T-cell (primary cell): ENCODE data around the gene KRTAP10-2. TPM values are rescaled to one million over a fixed set of nuclear protein-coding genes. Genes with fewer than 3 reads are reported as not detected.

ENCODE experiments used
- ATAC-seq, 4 experiments: fragments of 200-7000 bp in 3 of 4; fragments of 150-1000 bp in 1 of 4; cut with Tn5 transposase; replicated peaks in 1 of 4; 1 replicate in 3 of 4; 2 replicates in 1 of 4; pipeline ENCODE4 v1.10.0; 2021; ENCODE audit warnings: moderate library complexity in 3 of 4, mild to moderate bottlenecking in 2 of 4, moderate number of reproducible peaks in 1 of 4
- CTCF ChIA-PET, 2 donors: fragments of 300-600 bp; sonication (Branson Sonifier 250); formaldehyde crosslinking; loops; one replicate each; lab custom pipeline; 2022; ENCODE audit warnings: antibody characterized with exemption in 2 of 2; lab: Charles Lee
- POLR2A ChIA-PET, 2 donors: fragments of 300-600 bp; sonication (Branson Sonifier 250); formaldehyde crosslinking; loops; one replicate each; lab custom pipeline; 2022; ENCODE audit warnings: antibody characterized with exemption in 2 of 2; lab: Charles Lee
- DNase-seq, 35 experiments: peaks; one replicate each; pipeline versions ENCODE4 v3.0.0 to v3.0.0-alpha.2; 2013 to 2023
- H3K27ac ChIP-seq: one replicate; pipeline ENCODE4 v1.5.1; 2013; ENCODE audit warnings: low read length
- H3K27me3 ChIP-seq, 2 experiments: replicated peaks in 1 of 2; 1 replicate in 1 of 2; 2 replicates in 1 of 2; pipeline versions ENCODE4 v1.6.1 to v1.7.0; 2013; ENCODE audit warnings: low read length in 1 of 2, mixed read lengths in 1 of 2; ENCODE audit not compliant: control insufficient read depth in 2 of 2, insufficient read depth in 2 of 2; ENCODE audit errors: extremely low read depth in 1 of 2
- H3K36me3 ChIP-seq, 2 donors: 1 replicate in 1 of 2; 2 replicates in 1 of 2; pipeline versions ENCODE4 v1.6.1 to v1.7.0; 2013; ENCODE audit warnings: low read length in 1 of 2; ENCODE audit not compliant: control insufficient read depth in 2 of 2, insufficient read depth in 1 of 2; ENCODE audit errors: extremely low read depth in 1 of 2
- H3K4me1 ChIP-seq, 2 experiments: 1 replicate in 1 of 2; 2 replicates in 1 of 2; pipeline versions ENCODE4 v1.6.1 to v1.7.0; 2013; ENCODE audit warnings: low read length in 2 of 2, mixed read lengths in 1 of 2; ENCODE audit not compliant: insufficient read depth in 2 of 2, control insufficient read depth in 1 of 2; ENCODE audit errors: extremely low read depth in 1 of 2
- H3K4me3 ChIP-seq, 2 donors: 1 replicate in 1 of 2; 2 replicates in 1 of 2; pipeline versions ENCODE4 v1.5.1 to v1.7.0; 2013; ENCODE audit warnings: mild to moderate bottlenecking in 2 of 2, low read length in 1 of 2, moderate library complexity in 1 of 2; ENCODE audit not compliant: control insufficient read depth in 1 of 2; ENCODE audit errors: extremely low read depth in 1 of 2
- H3K9me3 ChIP-seq: 2 replicates; pipeline ENCODE4 v1.7.0; 2013
- H3K27ac Mint-ChIP-seq, 2 donors: one replicate each; pipeline ENCODE4 v1.8.0; 2020 to 2021; ENCODE audit warnings: mild to moderate bottlenecking in 2 of 2, mixed read lengths in 2 of 2
- H3K27me3 Mint-ChIP-seq, 2 donors: one replicate each; pipeline ENCODE4 v1.8.0; 2021 to 2022; ENCODE audit warnings: mixed read lengths in 2 of 2
- H3K36me3 Mint-ChIP-seq: one replicate; pipeline ENCODE4 v1.8.0; 2021; ENCODE audit warnings: mixed read lengths
- H3K4me1 Mint-ChIP-seq, 3 donors: one replicate each; pipeline ENCODE4 v1.8.0; 2020 to 2022; ENCODE audit warnings: mixed read lengths in 3 of 3, mild to moderate bottlenecking in 1 of 3
- H3K4me3 Mint-ChIP-seq, 3 donors: one replicate each; pipeline ENCODE4 v1.8.0; 2020 to 2022; ENCODE audit warnings: mild to moderate bottlenecking in 3 of 3, mixed read lengths in 3 of 3, moderate library complexity in 3 of 3
- H3K9me3 Mint-ChIP-seq, 3 donors: one replicate each; pipeline ENCODE4 v1.8.0; 2020 to 2022; ENCODE audit warnings: mixed read lengths in 3 of 3
- WGBS: methylation state at CpG from one replicate; pipeline ENCODE4 v1.1.5; 2013; ENCODE audit warnings: missing lambda C conversion rate; ENCODE audit not compliant: insufficient coverage; 5-methylcytosine and 5-hydroxymethylcytosine counted together
- total RNA-seq, 35 experiments: library from RNA in 6 of 35; stranded (reverse) in 6 of 35; fragments of 120-200 nt in 1 of 35; gene quantifications; one replicate each; pipeline versions ENCODE4 v1.2.1 to v1.2.4 and lab custom pipeline; 2013 to 2026

KRTAP10-2 gene
- total RNA-seq, 5 donors from 2014 or later (not counting 1 experiment from before 2014, with no cell fraction given) = not detected

DNA sequence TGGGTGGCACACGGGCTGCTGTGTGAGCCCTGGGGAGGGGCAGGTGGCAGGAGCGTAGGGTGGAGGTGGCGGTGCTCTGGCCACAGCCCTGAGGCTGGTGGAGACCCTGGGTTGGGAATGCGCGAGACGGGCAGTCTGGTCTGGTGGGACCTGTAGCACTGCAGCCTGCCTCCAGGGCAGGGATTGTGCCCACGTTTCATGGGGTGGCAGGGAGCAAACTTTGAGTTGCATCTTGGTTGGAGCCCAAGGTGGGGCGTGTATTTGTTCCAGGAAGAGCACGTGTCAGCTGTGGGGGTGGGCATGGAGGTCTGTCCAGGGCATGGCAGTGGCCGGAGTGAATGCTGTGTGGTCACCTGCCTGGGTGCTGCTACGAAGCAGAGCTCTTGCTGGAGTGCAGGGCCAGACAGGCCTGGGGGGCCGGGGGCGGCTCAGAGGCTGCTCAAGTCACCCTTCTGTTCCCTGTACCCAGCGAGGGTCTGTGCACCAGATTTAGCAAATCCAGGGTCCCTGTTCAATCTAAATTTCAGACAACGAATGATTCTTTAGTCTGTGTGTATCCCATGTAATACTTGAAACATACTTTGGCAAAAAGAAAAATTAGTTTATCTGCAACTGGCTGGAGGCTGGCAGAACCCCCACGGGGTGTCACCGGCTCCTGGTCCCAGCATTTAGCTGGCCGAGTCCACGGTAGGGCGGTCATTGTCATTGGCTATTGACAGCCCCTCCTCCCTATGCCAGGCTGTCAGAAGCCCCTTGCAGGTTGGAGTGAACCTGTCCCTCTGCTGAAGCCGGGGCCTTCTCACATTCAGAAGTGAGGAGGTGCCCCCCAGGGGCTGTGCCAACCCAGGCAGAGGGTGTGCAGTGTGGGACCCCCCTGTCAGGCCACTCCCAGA, 38.6 kb downstream of the KRTAP10-2 start:
- Mint-ChIP-seq H3K9me3 (no peaks in the 10 kb centered on the region), H3K27ac (no peak overlapping the region), H3K4me3 (no peak overlapping the region), H3K4me1 (peaks cover 0 to 6% (median 4%) of the 10 kb centered on the region in 3 donors), H3K27me3 (no peaks in the 10 kb centered on the region), H3K36me3 (no peaks in the 10 kb centered on the region)
- ATAC-seq (no peak), DNase-seq (no peak)
- no peaks in the 10 kb centered on the region for H3K9me3 ChIP-seq
- 84% methylated on average over 14 of the region's 21 CpGs for WGBS
- H3K36me3 ChIP-seq = no peaks in the 10 kb centered on the region
- ChIA-PET CTCF (interaction anchor here (0.6 to 1.2 kb wide), 3 partner anchors 230 to 354 kb away, joined by 3 to 4 read pairs (median 3); no protein-coding TSS in a partner anchor), POLR2A (no interaction called here)
- H3K27ac ChIP-seq = no peak overlapping the region
- H3K4me3 ChIP-seq = no peak overlapping the region
- H3K27me3 ChIP-seq = peaks cover 0 to 23% of the 10 kb centered on the region in 2 experiments
- peaks cover 0 to 16% of the 10 kb centered on the region in 2 experiments for H3K4me1 ChIP-seq

DNA sequence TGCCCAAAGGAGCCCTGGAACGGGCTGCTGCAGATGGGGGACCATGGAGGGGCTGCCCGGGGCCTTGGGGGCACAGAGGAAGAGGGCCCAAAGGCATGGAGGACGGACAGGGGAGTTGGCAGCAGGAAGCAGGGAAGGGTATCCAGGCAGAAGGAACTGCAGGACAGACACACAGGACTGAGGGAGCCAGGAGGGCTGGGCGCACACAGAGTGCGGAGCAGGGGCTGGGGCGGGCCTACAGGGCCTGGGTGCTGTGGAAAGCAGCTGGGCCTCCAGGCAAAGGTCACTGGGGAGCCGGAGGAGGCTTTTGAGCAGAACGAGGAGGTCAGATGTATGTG, 39.4 kb downstream of the KRTAP10-2 start:
- Histone ChIP-seq H3K27ac (no peak overlapping the region), H3K27me3 (peaks cover 0 to 23% of the 10 kb centered on the region in 2 experiments), H3K9me3 (no peaks in the 10 kb centered on the region), H3K4me1 (peaks cover 0 to 16% of the 10 kb centered on the region in 2 experiments), H3K36me3 (no peaks in the 10 kb centered on the region), H3K4me3 (no peak overlapping the region)
- DNase-seq = no peak
- ChIA-PET CTCF (interaction anchor here (0.6 to 2.2 kb wide), 3 partner anchors 231 to 415 kb away, joined by 3 to 12 read pairs (median 4); no protein-coding TSS in a partner anchor), POLR2A (no interaction called here)
- H3K4me1 Mint-ChIP-seq = peaks cover 0 to 6% (median 4%) of the 10 kb centered on the region in 3 donors
- ATAC-seq = no peak
- no peak overlapping the region for H3K4me3 Mint-ChIP-seq
- no peaks in the 10 kb centered on the region for H3K36me3 Mint-ChIP-seq
- 86% methylated on average over 8 of the region's 8 CpGs for WGBS
- peak overlapping the region in 1 of 2 donors; percentile 22 for H3K27ac Mint-ChIP-seq
- no peaks in the 10 kb centered on the region for H3K27me3 Mint-ChIP-seq
- no peaks in the 10 kb centered on the region for H3K9me3 Mint-ChIP-seq

DNA sequence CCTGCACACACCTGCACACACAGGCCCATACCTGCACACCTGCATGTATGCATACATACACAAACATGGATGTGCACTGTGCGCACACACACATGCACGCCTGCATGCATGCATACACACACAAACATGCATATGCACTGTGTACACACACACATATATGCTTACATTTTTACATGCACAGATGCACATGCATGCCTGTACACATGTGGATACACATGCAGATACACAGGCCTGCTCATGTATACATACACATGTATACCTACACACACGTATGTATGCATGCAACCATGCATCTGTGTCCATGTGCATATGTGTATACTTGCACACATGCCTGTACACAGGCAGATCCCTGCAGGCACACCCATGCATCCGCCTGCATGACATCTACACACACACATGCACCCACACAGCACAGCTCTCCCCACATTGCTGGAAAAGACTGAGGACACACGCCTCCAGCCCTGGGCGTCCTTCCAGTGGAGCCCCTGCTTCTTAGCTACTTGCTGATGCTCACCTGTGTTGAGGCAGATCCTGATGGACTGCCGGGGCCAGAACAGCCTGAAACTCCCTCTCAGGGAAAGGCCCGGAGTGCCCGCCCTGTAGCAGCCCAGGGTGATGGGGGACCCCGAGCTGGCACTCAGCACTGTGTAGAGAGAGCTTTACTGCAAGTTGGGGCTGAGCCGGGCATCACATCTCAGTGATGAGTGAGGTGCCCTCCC, 39.9 kb downstream of the KRTAP10-2 start:
- H3K4me3 Mint-ChIP-seq = peak overlapping the region; percentile 39 to 55 (median 46)
- Histone ChIP-seq H3K27me3 (peaks cover 0 to 27% of the 10 kb centered on the region in 2 experiments), H3K4me3 (no peak overlapping the region), H3K27ac (no peak overlapping the region), H3K9me3 (no peaks in the 10 kb centered on the region), H3K36me3 (no peaks in the 10 kb centered on the region), H3K4me1 (peaks cover 0 to 16% of the 10 kb centered on the region in 2 experiments)
- H3K27ac Mint-ChIP-seq = peak overlapping the region in 1 of 2 donors; percentile 22
- CTCF ChIA-PET = interaction anchor here (0.6 to 2.5 kb wide), 12 partner anchors 198 to 617 kb away, joined by 3 to 33 read pairs (median 4); partner anchors contain the start of gene UBE2G2 (in 1 of the 2)
- no peak for ATAC-seq
- POLR2A ChIA-PET = no interaction called here
- peaks cover 0 to 6% (median 4%) of the 10 kb centered on the region in 3 donors for H3K4me1 Mint-ChIP-seq
- 93% methylated on average over 10 of the region's 11 CpGs for WGBS
- no peaks in the 10 kb centered on the region for H3K9me3 Mint-ChIP-seq
- no peaks in the 10 kb centered on the region for H3K36me3 Mint-ChIP-seq
- no peak for DNase-seq
- no peaks in the 10 kb centered on the region for H3K27me3 Mint-ChIP-seq

DNA sequence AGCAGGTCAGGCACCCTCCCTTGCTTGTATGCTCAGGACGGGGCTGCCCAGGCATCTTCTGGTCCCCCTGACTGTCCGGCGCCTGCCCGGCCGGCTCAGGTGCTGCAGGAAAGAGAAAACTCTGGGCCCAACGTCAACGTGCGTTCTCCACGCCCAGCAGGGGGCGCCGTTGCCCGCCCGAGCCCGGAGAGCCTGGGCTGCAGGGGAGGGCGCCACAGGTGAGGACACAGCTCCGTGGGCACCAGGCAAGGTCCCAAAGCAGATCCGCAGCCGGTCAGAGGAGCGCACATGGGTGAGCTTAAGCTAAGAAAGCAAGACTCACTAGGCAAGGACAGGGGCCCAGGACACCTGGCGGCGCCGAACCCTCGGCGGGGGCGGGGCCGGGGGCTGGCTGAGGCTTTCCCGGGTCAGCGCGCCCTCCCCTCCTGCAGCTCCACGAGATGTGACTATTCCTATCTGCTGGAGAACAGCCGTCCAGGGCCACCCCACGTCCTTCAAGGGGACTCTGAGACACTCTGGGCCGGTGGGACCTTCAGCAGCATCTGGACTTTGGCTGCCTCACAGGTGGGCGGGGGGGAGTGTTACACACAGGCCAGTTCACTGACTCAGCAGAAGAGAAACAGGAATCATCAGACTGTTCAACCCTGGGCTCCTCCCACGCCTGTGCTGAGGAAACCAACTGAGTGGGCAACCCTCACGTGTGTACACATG, 40.6 kb downstream of the KRTAP10-2 start:
- peak overlapping the region; percentile 39 to 55 (median 46) for H3K4me3 Mint-ChIP-seq
- 3% methylated on average over 36 of the region's 36 CpGs for WGBS
- CTCF ChIA-PET = interaction anchor here (0.6 to 2.5 kb wide), 11 partner anchors 9 to 618 kb away, joined by 3 to 33 read pairs (median 4); partner anchors contain the start of gene UBE2G2 (in 1 of the 2)

DNA sequence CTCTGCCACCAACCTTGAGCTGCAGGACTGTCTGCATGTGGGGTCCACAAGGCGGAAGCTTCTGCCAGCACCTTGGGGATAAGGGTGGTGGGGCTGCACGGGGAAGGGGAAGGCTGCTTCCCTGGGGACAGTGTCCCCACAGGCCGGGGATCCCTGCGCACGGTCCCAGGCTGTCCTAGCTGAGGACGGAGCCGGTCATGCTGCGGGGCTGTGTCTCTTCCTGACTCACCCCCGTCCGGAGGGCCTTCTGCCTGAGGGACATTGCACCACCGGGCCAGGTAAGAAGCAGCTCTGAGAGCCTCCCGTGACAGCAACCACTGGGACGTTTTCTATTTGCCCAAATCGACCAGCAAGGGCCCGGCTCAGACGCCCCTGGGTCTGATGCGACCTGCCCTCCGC, 41.2 kb downstream of the KRTAP10-2 start:
- ATAC-seq (peak in 1 of 4 experiments; percentile 13), DNase-seq (no peak)
- peak overlapping the region in 1 of 3 donors; percentile 46 for H3K4me3 Mint-ChIP-seq

More for the DNA sequence above, 40.6 kb downstream of the KRTAP10-2 start:
- ATAC-seq (peak; percentile 85 to 97 (median 92)), DNase-seq (peak; percentile 49 to 91 (median 77))
- Mint-ChIP-seq H3K36me3 (no peaks in the 10 kb centered on the region), H3K9me3 (no peaks in the 10 kb centered on the region), H3K27me3 (no peaks in the 10 kb centered on the region), H3K27ac (no peak overlapping the region), H3K4me1 (peaks cover 0 to 6% (median 4%) of the 10 kb centered on the region in 3 donors)
- no peaks in the 10 kb centered on the region for H3K36me3 ChIP-seq
- POLR2A ChIA-PET = no interaction called here
- peaks cover 0 to 30% of the 10 kb centered on the region in 2 experiments for H3K27me3 ChIP-seq
- peak overlapping the region; percentile 48 to 53 for H3K4me3 ChIP-seq
- no peaks in the 10 kb centered on the region for H3K9me3 ChIP-seq
- peaks cover 0 to 16% of the 10 kb centered on the region in 2 experiments for H3K4me1 ChIP-seq
- no peak overlapping the region for H3K27ac ChIP-seq

More for the DNA sequence above, 41.2 kb downstream of the KRTAP10-2 start:
- CTCF ChIA-PET = interaction anchor here (0.6 to 2.5 kb wide), 10 partner anchors 9 to 460 kb away, joined by 3 to 33 read pairs (median 4); partner anchors contain the start of gene UBE2G2 (in 1 of the 2)
- Histone ChIP-seq H3K27ac (no peak overlapping the region), H3K9me3 (no peaks in the 10 kb centered on the region), H3K27me3 (peaks cover 0 to 30% of the 10 kb centered on the region in 2 experiments), H3K4me1 (peaks cover 0 to 16% of the 10 kb centered on the region in 2 experiments), H3K4me3 (peak overlapping the region in 1 of 2 donors; percentile 48), H3K36me3 (no peaks in the 10 kb centered on the region)
- Mint-ChIP-seq H3K9me3 (no peaks in the 10 kb centered on the region), H3K27ac (no peak overlapping the region), H3K4me1 (peaks cover 0 to 6% (median 4%) of the 10 kb centered on the region in 3 donors), H3K27me3 (no peaks in the 10 kb centered on the region), H3K36me3 (no peaks in the 10 kb centered on the region)
- POLR2A ChIA-PET = no interaction called here
- WGBS = 57% methylated on average over 18 of the region's 18 CpGs
